Neuronal stem cell (in vitro differentiated cells): ENCODE results near the gene SNX6.
"Not testable (repeated sequence)": the region's sequence is repeated elsewhere in the genome, so short reads cannot be mapped to it uniquely, and the experiment has no call there.

Source experiments
- DNase-seq: peaks from one replicate; pipeline ENCODE4 v3.0.0-alpha.2; 2013; ENCODE audit warnings: low spot score
- H2AFZ ChIP-seq: one replicate; pipeline ENCODE4 v1.6.1; 2013; ENCODE audit warnings: mild to moderate bottlenecking, low read length, inconsistent platforms
- H2AK5ac ChIP-seq: 2 replicates; pipeline ENCODE4 v1.6.1; 2013; ENCODE audit warnings: low read depth, mild to moderate bottlenecking, inconsistent platforms, low read length, moderate library complexity, mixed read lengths
- H2BK120ac ChIP-seq: 2 replicates; pipeline ENCODE4 v1.6.1; 2013; ENCODE audit warnings: low read depth, mild to moderate bottlenecking, inconsistent platforms, low read length, moderate library complexity, mixed read lengths
- H2BK12ac ChIP-seq: one replicate; pipeline ENCODE4 v1.6.1; 2013; ENCODE audit warnings: low read length, inconsistent platforms
- H2BK15ac ChIP-seq: 2 replicates; pipeline ENCODE4 v1.6.1; 2013; ENCODE audit warnings: mild to moderate bottlenecking, low read length, inconsistent platforms, mixed read lengths
- H2BK5ac ChIP-seq: one replicate; pipeline ENCODE4 v1.6.1; 2013; ENCODE audit warnings: inconsistent platforms, mild to moderate bottlenecking, low read length, moderate library complexity
- H3K14ac ChIP-seq: one replicate; pipeline ENCODE4 v1.6.1; 2013; ENCODE audit warnings: low read length, inconsistent platforms
- H3K18ac ChIP-seq: 2 replicates; pipeline ENCODE4 v1.6.1; 2013; ENCODE audit warnings: low read length, inconsistent platforms
- H3K23ac ChIP-seq: 2 replicates; pipeline ENCODE4 v1.6.1; 2013; ENCODE audit warnings: low read depth, mild to moderate bottlenecking, mixed read lengths, low read length, inconsistent platforms; ENCODE audit not compliant: poor library complexity
- H3K27ac ChIP-seq: replicated peaks from 3 replicates; pipeline ENCODE4 v1.5.1; 2013; ENCODE audit warnings: low read length, inconsistent platforms
- H3K27me3 ChIP-seq, 3 experiments: 2 replicates each; pipeline ENCODE4 v1.6.1; 2013; ENCODE audit warnings: low read length in 3 of 3, mild to moderate bottlenecking in 2 of 3, inconsistent platforms in 1 of 3, low read depth in 1 of 3, mixed read lengths in 1 of 3, moderate library complexity in 1 of 3; ENCODE audit not compliant: control insufficient read depth in 3 of 3, insufficient read depth in 3 of 3
- H3K36me3 ChIP-seq, 2 donors: replicated peaks in 1 of 2; 2 replicates each; pipeline ENCODE4 v1.6.1; 2013; ENCODE audit warnings: low read length in 2 of 2; ENCODE audit not compliant: control insufficient read depth in 2 of 2, insufficient read depth in 2 of 2
- H3K4ac ChIP-seq: 2 replicates; pipeline ENCODE4 v1.6.1; 2013; ENCODE audit warnings: inconsistent platforms, mild to moderate bottlenecking, low read length, moderate library complexity
- H3K4me1 ChIP-seq, 2 donors: 1 replicate in 1 of 2; 2 replicates in 1 of 2; pipeline ENCODE4 v1.6.1; 2013; ENCODE audit warnings: low read length in 2 of 2, low read depth in 1 of 2; ENCODE audit not compliant: control insufficient read depth in 2 of 2, insufficient read depth in 1 of 2
- H3K4me2 ChIP-seq: one replicate; pipeline ENCODE4 v1.6.1; 2013; ENCODE audit warnings: mild to moderate bottlenecking, low read length, inconsistent platforms; ENCODE audit not compliant: insufficient read depth, poor library complexity, severe bottlenecking
- H3K4me3 ChIP-seq, 2 donors: 2 replicates each; pipeline ENCODE4 v1.5.1; 2013; ENCODE audit warnings: low read length in 2 of 2, mild to moderate bottlenecking in 2 of 2, inconsistent platforms in 1 of 2, moderate library complexity in 1 of 2
- H3K79me1 ChIP-seq: one replicate; pipeline ENCODE4 v1.6.1; 2013; ENCODE audit warnings: low read depth, mild to moderate bottlenecking, inconsistent platforms, low read length, moderate library complexity
- H3K9ac ChIP-seq: one replicate; pipeline ENCODE4 v1.6.1; 2013; ENCODE audit warnings: mild to moderate bottlenecking, low read depth, low read length, inconsistent platforms; ENCODE audit not compliant: poor library complexity
- H3K9me3 ChIP-seq, 2 donors: replicated peaks in 1 of 2; 2 replicates each; pipeline versions ENCODE3 to v1.6.1; 2013; ENCODE audit warnings: low read length in 2 of 2, mild to moderate bottlenecking in 2 of 2, inconsistent platforms in 1 of 2, low read depth in 1 of 2, mixed read lengths in 1 of 2, moderate library complexity in 1 of 2; ENCODE audit not compliant: control insufficient read depth in 2 of 2, insufficient read depth in 1 of 2
- H4K8ac ChIP-seq: one replicate; pipeline ENCODE4 v1.6.1; 2013; ENCODE audit warnings: low read depth, mild to moderate bottlenecking, inconsistent platforms, low read length, moderate library complexity
- H4K91ac ChIP-seq: one replicate; pipeline ENCODE4 v1.6.1; 2013; ENCODE audit warnings: low read length, low read depth, mild to moderate bottlenecking, inconsistent platforms; ENCODE audit not compliant: poor library complexity
- WGBS, 2 donors: extraction: QIAGEN DNeasy Blood & Tissue Kit; methylation state at CpG; one replicate each; pipeline ENCODE4 v1.1.7; 2013; ENCODE audit warnings: missing lambda C conversion rate in 2 of 2, mixed read lengths in 1 of 2; ENCODE audit not compliant: insufficient read length in 2 of 2, insufficient replicate concordance in 1 of 2; ENCODE audit errors: extremely low coverage in 2 of 2; 5-methylcytosine and 5-hydroxymethylcytosine counted together

The SNX6 gene

DNA sequence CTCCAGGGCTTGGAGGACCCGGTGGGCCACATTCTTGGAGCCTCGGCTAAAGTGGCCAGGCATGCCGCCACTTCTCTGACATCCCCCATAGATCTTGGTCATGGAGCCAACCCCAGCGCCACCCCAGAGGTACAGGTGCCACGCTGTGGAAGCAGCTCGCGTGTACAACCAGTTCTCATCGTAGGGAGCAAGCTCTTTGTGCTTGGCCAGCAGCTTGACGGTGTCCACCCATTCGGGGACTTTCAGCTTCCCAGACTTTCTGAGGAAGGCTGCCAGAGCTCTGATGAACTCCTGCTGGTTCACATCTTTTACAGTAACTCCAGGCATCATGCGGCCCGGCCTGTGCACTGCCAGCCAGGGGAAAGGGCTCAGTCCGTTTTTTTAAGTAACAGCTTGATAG is 61.1 kb downstream of the SNX6 start:
- Histone ChIP-seq H3K36me3 (peaks cover 15 to 84% of the 10 kb centered on the region in 2 donors), H3K79me1 (no peaks in the 10 kb centered on the region), H2BK5ac (no peak overlapping the region), H3K14ac (no peak overlapping the region), H3K4me1 (no peaks in the 10 kb centered on the region), H3K4me3 (no peak overlapping the region), H4K8ac (no peak overlapping the region), H3K27ac (no peak overlapping the region), H2AFZ (no peak overlapping the region), H2BK12ac (no peak overlapping the region), H3K27me3 (no peaks in the 10 kb centered on the region), H3K4me2 (no peak overlapping the region), H4K91ac (no peak overlapping the region), H3K18ac (no peak overlapping the region), H3K9ac (no peak overlapping the region), H3K9me3 (no peaks in the 10 kb centered on the region), H2BK120ac (no peak overlapping the region), H2BK15ac (no peak overlapping the region), H3K23ac (no peak overlapping the region), H3K4ac (no peak overlapping the region), H2AK5ac (no peak overlapping the region)
- DNase-seq = no peak
- WGBS, 2 donors = no CpG with 5 or more reads among the region's 13 CpGs

DNA sequence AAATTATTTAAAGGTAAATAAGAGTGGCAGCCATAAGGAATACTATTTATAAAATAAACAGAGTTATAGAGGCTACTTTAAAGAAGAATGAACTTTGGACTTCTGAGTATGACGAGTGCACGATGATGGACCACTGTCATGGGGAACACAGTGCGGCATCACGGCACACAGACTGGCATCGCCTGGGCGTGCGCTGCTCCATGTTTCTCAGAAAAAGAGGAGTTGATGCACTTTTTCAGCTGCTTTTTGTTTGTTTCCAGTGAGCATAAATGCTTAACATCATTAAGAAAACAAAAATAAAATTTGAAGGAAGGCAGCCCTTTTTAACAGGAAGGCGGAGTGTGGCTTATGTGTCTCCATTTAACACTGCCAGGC is 67.2 kb downstream of the SNX6 start:
- Histone ChIP-seq H3K4ac (no peak overlapping the region), H2BK15ac (no peak overlapping the region), H3K4me2 (no peak overlapping the region), H2AFZ (no peak overlapping the region), H2BK120ac (no peak overlapping the region), H3K23ac (no peak overlapping the region), H4K8ac (no peak overlapping the region), H3K27me3 (no peaks in the 10 kb centered on the region), H3K9ac (no peak overlapping the region), H2AK5ac (no peak overlapping the region), H3K4me3 (no peak overlapping the region), H4K91ac (no peak overlapping the region), H3K9me3 (no peaks in the 10 kb centered on the region), H3K36me3 (peaks cover 6 to 47% of the 10 kb centered on the region in 2 donors), H3K18ac (no peak overlapping the region), H3K14ac (no peak overlapping the region), H3K27ac (no peak overlapping the region), H3K4me1 (no peaks in the 10 kb centered on the region), H2BK12ac (no peak overlapping the region), H2BK5ac (no peak overlapping the region), H3K79me1 (no peaks in the 10 kb centered on the region)
- DNase-seq = no peak
- WGBS, 2 donors = no CpG with 5 or more reads among the region's 8 CpGs

GRCh38 chr14:34562037-34562775 is 67.7 kb downstream of the SNX6 start:
- not testable (repeated sequence) for H3K4me1 ChIP-seq
- WGBS, 2 donors = no CpG with 5 or more reads among the region's 8 CpGs

GRCh38 chr14:34556498-34556829 is 73.5 kb downstream of the SNX6 start:
- not testable (repeated sequence) for H3K14ac ChIP-seq, H3K4me3 ChIP-seq, H3K4me2 ChIP-seq, H3K18ac ChIP-seq, H3K4ac ChIP-seq, H3K36me3 ChIP-seq, H2AFZ ChIP-seq, H2BK120ac ChIP-seq, H2BK5ac ChIP-seq, H2AK5ac ChIP-seq, H3K4me1 ChIP-seq, H3K79me1 ChIP-seq, H3K27me3 ChIP-seq, DNase-seq, H2BK15ac ChIP-seq, H3K27ac ChIP-seq, H4K91ac ChIP-seq, H3K9me3 ChIP-seq, H3K23ac ChIP-seq, H4K8ac ChIP-seq, H2BK12ac ChIP-seq, H3K9ac ChIP-seq
- no CpG with 5 or more reads among the region's 35 CpGs for WGBS, 2 donors

More at GRCh38 chr14:34562037-34562775, 67.7 kb downstream of the SNX6 start:
- H3K14ac ChIP-seq, H2AK5ac ChIP-seq, H3K4me3 ChIP-seq, H3K27me3 ChIP-seq, H4K91ac ChIP-seq, H4K8ac ChIP-seq, DNase-seq, H3K9ac ChIP-seq, H3K4me2 ChIP-seq, H2BK15ac ChIP-seq, H3K79me1 ChIP-seq, H3K18ac ChIP-seq, H2AFZ ChIP-seq, H2BK12ac ChIP-seq, H3K27ac ChIP-seq, H3K23ac ChIP-seq, H2BK5ac ChIP-seq, H3K9me3 ChIP-seq, H3K4ac ChIP-seq, H2BK120ac ChIP-seq: not testable (repeated sequence)
- H3K36me3 ChIP-seq = peaks cover 6 to 41% of the 10 kb centered on the region in 2 donors
